ENCODE results near the gene IL1RAPL2.
"Not testable (repeated sequence)": the region's sequence is repeated elsewhere in the genome, so short reads cannot be mapped to it uniquely, and the experiment has no call there.

The IL1RAPL2 gene

GRCh38 chrX:105725228-105725627 lies 1159.2 kb downstream of the IL1RAPL2 start:
- no peak for DNase-seq

GRCh38 chrX:105738162-105738561 lies 1172.2 kb downstream of the IL1RAPL2 start:
- no peak for DNase-seq

GRCh38 chrX:105744291-105744690 lies 1178.3 kb downstream of the IL1RAPL2 start:
- DNase-seq, result no peak

- DNase-seq, result no peak
Observed at GRCh38 chrX:105744946-105745345, 1178.9 kb downstream of the IL1RAPL2 start.

- no peak for DNase-seq
Observed at GRCh38 chrX:105745863-105746262, 1179.9 kb downstream of the IL1RAPL2 start.

GRCh38 chrX:105752338-105752956 lies 1186.4 kb downstream of the IL1RAPL2 start:
- no peak for DNase-seq

- DNase-seq, result no peak
Observed at GRCh38 chrX:105753411-105753810, 1187.4 kb downstream of the IL1RAPL2 start.

GRCh38 chrX:105754286-105754964 lies 1188.4 kb downstream of the IL1RAPL2 start:
- DNase-seq, result no peak

- DNase-seq, result no peak
Observed at GRCh38 chrX:105755109-105755508, 1189.1 kb downstream of the IL1RAPL2 start.

- no peak for DNase-seq
Observed at GRCh38 chrX:105758754-105759153, 1192.8 kb downstream of the IL1RAPL2 start.

- DNase-seq, result no peak
Observed at GRCh38 chrX:105759598-105759997, 1193.6 kb downstream of the IL1RAPL2 start.

GRCh38 chrX:105765691-105766090 lies 1199.7 kb downstream of the IL1RAPL2 start:
- DNase-seq, result no peak

- DNase-seq, result no peak
Observed at GRCh38 chrX:105773801-105774200, 1207.8 kb downstream of the IL1RAPL2 start.

GRCh38 chrX:105775679-105776078 lies 1209.7 kb downstream of the IL1RAPL2 start:
- no peak for DNase-seq

GRCh38 chrX:105781804-105782203 lies 1215.8 kb downstream of the IL1RAPL2 start:
- DNase-seq, result no peak

GRCh38 chrX:105796877-105797276 lies 1230.9 kb downstream of the IL1RAPL2 start:
- not testable (repeated sequence) for DNase-seq

GRCh38 chrX:105803891-105804290 lies 1237.9 kb downstream of the IL1RAPL2 start:
- no peak for DNase-seq

GRCh38 chrX:105805655-105806054 lies 1239.7 kb downstream of the IL1RAPL2 start:
- not testable (repeated sequence) for DNase-seq

GRCh38 chrX:105816517-105816916 lies 1250.5 kb downstream of the IL1RAPL2 start:
- DNase-seq, result no peak

All from NCI-H187 treated with DMSO at 0.1 percent for 48 hours (cell line).